GM13976 (cell line): ENCODE measurements around the gene MLXIP.
"Not testable (repeated sequence)": the region's sequence is repeated elsewhere in the genome, so short reads cannot be mapped to it uniquely, and the experiment has no call there.

Source experiments
- DNase-seq: peaks from one replicate; pipeline ENCODE4 v3.0.0; 2012; ENCODE audit warnings: low spot score
- in situ Hi-C: fragments of 300-500 bp; cut with MboI; formaldehyde crosslinking; loops from one replicate; pipeline ENCODE4 v1.12.0; 2022; ENCODE audit warnings: low sequenced_read_pairs, mixed read lengths, inconsistent platforms; ENCODE audit not compliant: unreplicated experiment
- TF ChIP-seq, protein P1 (sequence below): IDR thresholded peaks from 2 replicates; pipeline ENCODE4 v1.5.1; 2012; ENCODE audit warnings: borderline replicate concordance, mild to moderate bottlenecking; ENCODE audit not compliant: insufficient read depth; ENCODE audit errors: extremely low read depth, missing control alignments, control extremely low read depth

The MLXIP gene

DNA sequence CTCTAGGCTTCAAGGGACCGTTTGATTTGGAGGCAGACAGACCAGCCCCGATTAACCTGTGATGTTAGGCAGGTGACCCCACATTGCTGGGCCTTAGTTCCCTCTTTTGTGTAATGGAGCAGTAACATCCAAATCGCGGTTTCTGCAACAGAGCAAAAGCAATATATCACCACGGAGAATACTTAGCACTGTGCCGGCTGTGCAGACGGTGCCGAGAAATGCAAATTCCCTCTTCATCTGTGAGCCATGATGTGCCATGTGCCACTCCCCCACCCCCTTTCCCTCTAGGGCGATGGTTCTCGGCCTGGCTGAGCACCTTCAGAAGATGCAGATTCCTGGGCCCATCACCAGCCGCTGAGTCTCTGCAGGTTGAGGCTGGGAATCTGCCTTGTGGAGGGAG, 46.0 kb upstream of the MLXIP start:
- TF ChIP-seq, protein P1, sequence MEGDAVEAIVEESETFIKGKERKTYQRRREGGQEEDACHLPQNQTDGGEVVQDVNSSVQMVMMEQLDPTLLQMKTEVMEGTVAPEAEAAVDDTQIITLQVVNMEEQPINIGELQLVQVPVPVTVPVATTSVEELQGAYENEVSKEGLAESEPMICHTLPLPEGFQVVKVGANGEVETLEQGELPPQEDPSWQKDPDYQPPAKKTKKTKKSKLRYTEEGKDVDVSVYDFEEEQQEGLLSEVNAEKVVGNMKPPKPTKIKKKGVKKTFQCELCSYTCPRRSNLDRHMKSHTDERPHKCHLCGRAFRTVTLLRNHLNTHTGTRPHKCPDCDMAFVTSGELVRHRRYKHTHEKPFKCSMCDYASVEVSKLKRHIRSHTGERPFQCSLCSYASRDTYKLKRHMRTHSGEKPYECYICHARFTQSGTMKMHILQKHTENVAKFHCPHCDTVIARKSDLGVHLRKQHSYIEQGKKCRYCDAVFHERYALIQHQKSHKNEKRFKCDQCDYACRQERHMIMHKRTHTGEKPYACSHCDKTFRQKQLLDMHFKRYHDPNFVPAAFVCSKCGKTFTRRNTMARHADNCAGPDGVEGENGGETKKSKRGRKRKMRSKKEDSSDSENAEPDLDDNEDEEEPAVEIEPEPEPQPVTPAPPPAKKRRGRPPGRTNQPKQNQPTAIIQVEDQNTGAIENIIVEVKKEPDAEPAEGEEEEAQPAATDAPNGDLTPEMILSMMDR, result no peak
- peak; percentile 23 for DNase-seq
- in situ Hi-C loops, result no loop called here

- DNase-seq, result no peak
- in situ Hi-C loops, result no loop called here
- TF ChIP-seq, protein P1, result no peak
Measured at GRCh38 chr12:122035292-122035691, 43.3 kb upstream of the MLXIP start.

- TF ChIP-seq, protein P1, result no peak
- in situ Hi-C loops, result no loop called here
- DNase-seq, result no peak
Measured at GRCh38 chr12:122036153-122036552, 42.4 kb upstream of the MLXIP start.

GRCh38 chr12:122040579-122041386, 37.8 kb upstream of the MLXIP start:
- TF ChIP-seq, protein P1, result no peak
- in situ Hi-C loops, result no loop called here
- DNase-seq, result no peak

DNA sequence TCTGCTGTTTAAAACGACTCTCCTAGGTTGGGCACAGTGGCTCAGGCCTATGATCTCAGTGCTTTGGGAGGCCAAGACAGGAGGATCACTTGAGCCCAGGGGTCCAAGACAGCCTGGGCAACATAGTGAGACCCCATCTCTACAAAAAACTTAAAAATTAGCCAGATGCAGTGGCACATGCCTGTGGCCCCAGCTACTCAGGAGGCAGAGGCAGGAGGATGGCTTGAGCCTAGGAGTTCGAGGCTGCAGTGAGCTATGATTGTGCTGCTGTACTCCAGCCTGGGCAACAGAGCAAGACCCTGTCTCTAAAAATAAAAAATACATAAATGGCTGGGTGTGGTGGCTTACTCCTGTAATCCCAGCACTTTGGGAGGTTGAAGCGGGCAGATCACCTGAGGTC, 37.1 kb upstream of the MLXIP start:
- DNase-seq, in situ Hi-C loops: not testable (repeated sequence)

GRCh38 chr12:122042910-122043309, 35.6 kb upstream of the MLXIP start:
- DNase-seq, result no peak
- in situ Hi-C loops, result no loop called here
- TF ChIP-seq, protein P1, result no peak

- TF ChIP-seq, protein P1, result no peak
Measured at GRCh38 chr12:122043476-122043875, 35.1 kb upstream of the MLXIP start.

More at GRCh38 chr12:122043476-122043875, 35.1 kb upstream of the MLXIP start:
- DNase-seq, result no peak
- in situ Hi-C loops, result no loop called here
